CD4-positive, alpha-beta T cell treated with Interleukin-21 for 1 hour (primary cell): ENCODE data around the gene LRIT1.

Source experiments
- DNase-seq: peaks from one replicate; pipeline ENCODE4 v3.0.0-alpha.2; 2020

The LRIT1 gene

DNA sequence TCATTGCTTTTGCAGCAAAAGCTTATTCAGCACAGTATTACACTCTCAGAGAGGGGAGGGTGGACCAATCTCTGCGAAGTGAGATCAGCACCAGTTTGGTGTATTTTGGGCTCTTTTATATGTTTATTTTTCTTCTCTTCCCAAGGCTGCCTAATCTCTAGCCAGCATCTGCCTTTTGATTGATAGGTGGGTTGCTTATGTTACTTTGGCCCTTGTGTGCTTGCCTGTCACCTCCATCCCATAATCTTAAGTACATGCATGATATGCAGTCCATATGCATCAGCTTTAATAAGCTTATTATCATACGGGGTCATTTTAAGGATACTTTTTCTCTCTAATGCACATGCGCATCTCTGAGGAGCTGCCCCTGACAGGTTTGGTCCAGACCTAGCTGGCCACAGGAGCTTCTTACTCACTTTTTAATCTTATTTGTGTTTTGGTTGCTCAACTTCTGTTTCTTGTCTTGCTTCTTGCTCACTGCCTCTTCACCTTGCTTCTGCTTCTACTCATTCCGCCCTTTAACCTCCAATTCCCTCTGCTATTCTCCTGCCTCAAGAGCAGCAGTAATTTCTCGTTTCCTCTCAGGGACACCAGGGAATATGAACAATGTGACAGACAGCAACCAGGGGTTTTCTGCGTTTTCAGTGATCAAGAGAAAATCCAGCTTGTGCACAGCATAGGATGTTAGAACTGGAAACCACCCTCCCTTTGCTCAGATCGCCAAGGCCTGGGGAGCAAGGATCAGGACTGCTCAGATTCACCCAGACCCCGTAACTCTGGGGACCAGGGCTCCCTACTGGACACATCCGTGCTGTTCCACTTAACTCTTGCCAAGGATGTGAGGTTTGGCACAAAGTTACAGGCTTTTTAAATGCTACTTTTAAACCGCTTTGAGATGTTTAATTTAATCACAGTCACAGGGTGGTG is 13.5 kb upstream of the LRIT1 start:
- DNase-seq = no peak

DNA sequence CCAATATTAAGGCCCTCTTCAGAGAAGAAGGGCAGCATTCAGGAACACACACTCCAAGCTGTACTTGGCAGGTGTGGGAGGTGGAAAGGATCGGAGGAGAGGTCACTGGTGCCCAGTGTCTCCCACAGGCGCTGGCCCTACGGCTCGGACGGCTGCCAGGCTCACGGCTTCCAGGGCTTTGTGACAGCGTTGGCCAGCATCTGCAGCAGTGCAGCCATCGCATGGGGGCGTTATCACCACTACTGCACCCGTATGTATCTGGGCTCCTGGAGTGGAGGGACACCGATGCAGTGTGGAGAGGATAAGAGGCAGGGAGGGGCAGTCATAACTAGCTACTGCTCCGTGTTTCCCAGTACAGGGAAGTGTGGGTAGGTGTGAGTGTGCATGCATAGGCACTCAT is 7.4 kb upstream of the LRIT1 start:
- DNase-seq = no peak

DNA sequence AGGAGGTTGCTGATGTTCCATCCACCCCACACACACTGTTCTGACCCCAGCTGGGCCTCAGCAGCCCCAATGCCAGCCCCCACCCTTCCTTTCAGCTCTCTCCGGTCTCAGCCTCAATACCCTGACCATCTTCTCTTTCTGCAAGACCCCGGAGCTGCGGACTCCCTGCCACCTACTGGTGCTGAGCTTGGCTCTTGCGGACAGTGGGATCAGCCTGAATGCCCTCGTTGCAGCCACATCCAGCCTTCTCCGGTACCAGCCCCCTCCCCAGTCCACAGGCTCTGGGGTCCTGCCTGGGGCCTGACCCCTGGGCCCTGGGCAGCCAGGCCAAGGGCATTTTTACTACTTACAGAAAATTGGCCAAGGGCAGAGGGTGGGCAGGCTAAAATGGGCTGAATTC is 6.2 kb upstream of the LRIT1 start:
- no peak for DNase-seq

DNA sequence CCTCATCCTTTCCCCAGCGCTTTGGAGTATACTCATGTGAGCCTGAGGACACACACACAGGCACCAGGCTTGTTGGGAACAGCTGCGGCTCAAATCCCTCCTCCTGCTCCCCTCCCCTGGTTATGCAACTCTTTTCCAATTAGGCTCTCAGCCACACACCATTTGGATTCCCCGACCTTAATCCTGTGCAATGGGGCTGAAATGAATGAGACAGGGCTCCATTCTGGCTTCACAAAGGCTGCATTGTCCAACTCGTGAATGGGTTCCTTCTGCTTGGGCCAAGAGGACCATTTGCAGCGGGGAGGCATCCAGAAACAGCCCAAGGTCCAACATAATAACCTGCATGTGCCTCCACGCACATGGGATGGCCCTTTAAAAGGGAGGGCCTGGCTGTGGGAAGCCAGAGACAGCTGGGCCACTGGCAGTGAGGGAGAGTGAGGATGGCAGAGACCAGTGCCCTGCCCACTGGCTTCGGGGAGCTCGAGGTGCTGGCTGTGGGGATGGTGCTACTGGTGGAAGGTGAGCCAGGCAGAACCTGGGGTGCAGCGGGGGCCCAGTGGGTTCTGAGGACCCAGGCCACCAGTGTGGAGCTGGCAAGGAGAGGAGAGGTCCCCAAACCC is 3.4 kb upstream of the LRIT1 start, which contains the start of gene RGR:
Gene RGR (plus strand): TSS at position 403 of the 620 bp plus-strand sequence. CDS start 38 bp downstream, at position 441.
- no peak for DNase-seq

DNA sequence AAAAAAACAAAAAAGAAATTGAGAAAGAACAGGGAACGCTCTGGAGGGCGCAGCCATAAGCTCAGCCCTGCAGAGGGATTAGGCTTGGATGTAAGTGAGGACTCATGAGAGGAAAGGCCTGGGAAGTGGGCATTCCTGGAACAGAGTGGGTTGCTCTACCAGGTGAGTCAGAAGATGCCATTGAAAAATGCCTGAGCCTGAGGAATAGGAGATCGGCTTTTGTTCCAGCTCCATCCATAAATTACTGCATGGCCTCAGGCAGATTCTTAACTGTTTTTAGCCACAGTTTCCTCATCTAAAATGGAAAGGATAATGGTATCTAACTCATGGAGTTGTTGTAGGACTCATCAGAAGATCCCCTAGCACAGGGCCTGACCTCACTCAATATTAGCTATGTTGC is 2.4 kb upstream of the LRIT1 start:
- no peak for DNase-seq

DNA sequence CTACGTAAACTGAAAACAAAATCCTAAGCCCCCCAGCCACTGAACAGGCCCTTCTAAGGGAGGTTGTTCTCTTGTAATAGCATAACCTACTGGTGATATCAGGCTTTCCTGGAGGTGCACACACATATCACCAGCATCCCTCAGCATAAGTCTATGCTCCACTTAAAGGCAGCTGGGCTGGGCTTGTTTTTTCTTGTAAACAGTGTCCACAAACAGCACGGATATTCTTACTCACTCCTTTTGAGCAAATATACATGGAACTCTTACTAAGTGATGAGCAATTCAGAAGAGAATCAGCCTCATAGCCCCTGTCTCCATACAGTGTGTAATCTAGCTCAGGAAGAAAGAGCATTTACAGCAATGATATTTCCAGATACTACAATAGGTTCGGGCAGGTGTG is 2.4 kb downstream of the LRIT1 start:
- DNase-seq = no peak

DNA sequence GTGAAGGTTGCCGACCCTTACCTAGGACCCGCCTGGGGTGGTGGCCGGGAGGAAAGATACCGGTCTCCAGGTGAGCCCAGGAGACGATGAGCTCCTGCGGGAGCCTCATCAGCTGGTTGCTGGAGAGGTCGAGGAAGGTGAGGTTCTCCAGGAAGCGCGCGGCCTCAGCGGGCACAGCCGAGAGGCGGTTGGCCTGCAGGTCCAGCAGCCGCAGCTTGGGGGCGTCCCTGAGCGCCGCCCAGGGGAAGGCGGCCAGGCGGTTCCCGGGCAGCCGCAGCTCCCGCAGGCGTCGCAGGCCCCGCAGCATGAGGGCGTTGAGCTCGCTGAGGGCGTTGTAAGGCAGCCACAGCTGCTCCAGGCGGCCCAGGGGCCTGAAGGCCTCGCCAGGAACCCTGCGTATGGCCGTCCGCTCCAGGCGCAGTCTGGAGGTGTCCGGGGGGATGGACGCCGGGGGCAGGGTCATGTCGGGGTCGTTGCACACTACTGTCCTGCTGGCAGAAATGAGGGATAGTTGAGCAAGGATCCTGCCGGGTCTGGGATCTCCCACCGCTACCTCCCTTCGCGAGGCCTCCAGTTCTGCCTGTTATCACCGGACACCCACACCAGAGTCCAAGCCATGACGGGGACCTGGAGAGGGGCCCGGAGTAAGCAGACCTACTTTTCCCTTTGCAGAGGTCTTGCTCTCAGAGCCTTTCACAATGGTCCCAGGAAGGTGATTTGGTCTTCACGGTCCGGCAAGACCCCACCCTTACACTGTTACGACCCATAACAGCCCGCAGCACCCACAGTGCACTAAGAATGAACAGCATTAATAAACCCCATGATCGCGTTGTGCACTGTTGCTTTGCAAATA is 3.9 kb downstream of the LRIT1 start:
- DNase-seq = no peak

DNA sequence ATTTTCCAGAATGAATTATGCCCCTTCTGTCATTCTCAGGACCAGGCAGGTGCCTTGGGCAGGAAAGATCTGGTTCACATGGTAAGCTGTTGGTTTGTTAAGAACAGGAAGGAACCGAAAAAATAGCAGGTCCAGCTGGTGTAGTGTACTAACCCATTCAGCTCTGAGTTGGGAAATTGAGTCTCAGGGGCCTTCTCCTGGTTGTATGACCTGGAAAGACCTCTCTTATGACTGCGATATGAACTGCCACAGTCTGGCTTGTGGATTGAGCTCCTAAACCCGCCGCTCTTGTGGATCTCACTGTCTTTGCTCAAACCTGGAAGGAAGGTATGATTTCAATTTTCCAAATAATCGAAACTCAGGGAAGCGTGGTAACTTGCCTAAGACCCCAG is 4.5 kb downstream of the LRIT1 start:
- DNase-seq = no peak

DNA sequence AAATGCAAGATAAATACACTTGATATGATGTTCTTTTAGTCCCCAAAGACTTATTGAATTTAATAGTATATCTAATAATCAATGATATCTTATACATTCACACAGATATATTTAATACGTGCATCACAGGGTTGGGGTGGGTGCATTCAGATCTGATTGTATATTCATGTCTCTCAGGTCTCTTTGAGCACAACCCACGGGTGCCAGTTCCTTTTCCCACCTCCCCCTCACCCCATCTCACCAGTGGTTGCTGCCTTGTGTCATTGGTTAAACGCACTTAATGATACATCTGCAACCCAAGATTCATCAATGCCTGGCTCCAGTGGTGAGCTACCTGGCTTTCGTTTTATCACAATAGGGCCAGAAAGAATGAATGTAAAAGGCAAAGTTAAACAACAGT is 6.2 kb downstream of the LRIT1 start:
- DNase-seq = no peak

DNA sequence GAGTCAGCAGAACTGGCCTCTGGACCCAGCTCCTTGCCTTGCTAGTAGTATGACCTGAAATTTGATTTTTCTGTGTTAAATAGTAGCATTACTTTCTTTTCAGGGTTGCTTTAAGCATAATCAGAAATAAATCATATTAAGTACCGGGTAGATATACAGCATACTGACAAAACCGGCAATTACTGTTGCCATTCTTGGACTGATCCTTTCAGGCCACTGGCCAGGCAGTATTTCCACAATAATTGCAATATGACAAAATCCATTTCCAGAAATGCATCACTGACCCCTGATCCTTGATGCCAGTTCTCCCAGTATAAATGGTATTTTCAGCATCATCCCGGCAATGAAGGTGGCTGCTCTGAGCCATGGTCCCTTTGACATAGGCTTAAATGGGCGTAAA is 6.9 kb downstream of the LRIT1 start:
- no peak for DNase-seq

DNA sequence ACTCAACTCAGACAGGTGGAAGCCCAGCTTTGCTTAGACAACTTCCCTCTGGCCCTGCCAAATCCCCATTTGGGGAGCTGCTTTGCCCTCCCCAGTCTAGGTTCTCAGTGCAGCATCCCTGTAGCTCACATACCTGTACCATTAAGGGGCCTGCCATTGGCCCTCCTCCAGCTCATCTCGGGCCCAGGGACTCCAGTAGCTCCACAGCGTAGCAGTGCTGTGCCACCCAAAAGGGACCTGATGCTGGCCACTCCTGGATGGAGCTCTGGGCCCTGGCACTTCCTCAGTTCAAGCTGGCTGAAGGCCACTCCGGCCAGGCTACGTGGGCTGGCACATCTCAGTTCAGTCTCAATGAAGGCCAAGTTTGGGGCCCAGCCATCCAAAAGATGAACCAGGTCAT is 7.4 kb downstream of the LRIT1 start:
- DNase-seq = no peak

DNA sequence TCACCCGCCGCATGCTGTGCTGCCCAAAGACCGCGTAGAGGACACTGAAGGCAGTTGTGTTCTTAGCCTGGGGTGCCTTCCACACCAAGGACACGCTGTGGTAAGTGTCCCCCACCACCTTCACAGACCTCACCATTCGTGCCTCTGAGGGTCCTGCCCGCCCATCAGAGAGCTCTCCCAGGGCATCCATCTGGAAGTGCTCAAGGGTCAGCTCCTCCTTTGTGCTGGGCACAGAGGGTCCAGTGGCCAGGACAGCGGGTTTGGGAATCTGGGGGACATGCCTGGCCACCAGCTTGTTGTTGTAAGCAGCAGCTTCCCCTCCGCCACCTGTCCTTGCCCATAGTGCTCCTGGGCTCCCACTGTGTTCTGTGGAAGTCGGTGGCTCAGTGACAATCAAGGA is 9.0 kb downstream of the LRIT1 start:
- no peak for DNase-seq

DNA sequence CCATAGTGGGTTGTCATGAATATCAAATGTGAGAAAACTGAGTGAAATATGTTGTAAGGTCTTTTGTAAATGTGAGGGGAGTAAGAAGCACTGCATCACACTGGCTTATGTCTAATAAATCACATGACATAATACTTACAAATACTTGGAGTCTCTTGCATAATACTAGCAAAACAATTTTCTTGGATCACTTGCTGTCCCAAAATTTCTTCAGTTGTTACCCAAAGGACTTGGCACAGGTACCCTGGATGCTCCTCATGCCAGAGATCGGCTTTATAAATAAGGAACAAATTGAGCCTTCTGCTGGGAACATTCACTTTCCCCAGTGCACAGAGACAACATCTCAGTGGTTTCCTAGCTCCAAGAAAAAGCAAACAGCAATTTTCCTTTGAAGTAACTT is 11.0 kb downstream of the LRIT1 start:
- no peak for DNase-seq

DNA sequence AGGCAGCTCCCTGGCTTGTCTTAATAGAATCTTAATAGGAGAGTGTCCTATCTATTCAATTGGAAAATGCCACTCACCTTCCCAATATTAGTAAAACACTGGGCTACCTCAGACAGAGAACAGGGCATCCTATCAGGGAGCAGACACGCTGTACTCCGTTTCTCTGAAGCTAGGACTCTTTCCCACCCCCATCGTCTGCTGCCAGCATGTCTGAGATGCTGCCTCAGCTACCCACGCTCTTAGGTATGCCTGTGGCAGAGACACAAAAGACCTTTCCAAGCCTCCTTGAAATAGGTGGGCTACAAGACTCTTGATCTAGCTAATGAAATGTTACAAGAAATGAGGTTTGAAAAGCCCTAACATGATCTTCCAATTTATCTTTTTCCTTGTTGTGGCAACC is 13.5 kb downstream of the LRIT1 start:
- DNase-seq = no peak

DNA sequence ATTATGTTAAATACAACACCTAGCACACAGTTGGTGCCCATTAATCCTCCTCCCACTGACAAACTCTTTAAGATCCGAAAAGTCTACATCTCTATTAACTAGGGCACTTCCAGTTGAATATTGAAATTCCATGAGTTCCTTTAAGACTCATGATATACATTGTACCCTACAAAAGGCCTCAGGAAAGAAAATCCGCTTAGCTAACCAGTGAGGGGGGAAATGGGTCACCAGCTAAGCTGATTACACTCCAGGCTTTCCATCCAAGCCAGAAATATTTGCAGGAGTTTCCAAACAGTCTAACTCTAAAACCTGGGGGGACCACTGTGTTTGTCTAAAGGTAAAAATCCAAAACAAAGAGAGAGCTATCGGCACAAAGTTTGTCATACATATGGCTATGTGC is 14.7 kb downstream of the LRIT1 start:
- DNase-seq = no peak

DNA sequence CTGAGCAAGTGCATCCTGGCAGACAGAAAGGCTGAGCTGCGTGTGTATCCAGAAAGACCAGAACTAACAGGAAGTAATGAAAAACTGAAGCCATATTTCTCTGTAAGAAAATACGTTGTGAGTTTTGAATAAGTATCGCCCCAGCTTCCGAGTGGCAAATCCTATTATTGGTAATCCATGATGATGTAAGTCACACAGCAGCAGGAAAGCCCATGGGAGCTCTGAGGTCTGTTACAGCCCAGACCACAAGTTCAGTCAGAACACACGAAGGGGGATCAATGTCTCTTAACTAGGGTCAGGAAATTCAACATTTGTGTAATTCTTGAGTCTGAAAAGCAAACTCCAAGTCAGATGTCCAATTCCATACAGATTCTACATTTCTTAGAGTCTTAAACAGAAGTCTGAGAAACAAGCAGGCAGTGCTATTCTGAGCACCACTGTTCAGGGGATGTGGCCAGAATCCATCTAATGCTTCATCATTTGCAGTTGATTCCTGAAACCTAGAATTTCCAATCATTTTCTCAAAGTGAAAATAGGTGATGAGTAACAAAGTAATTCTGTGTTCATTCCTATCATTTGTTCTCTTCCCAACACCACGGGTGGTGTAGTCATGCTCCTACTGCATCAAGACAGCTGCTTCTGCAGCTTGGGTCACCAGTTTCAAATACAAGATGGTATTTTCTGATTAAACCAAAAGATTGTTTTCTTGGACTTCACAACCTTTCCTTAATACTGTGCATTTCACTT is 15.7 kb downstream of the LRIT1 start, which contains the start of gene LRIT2:
Gene LRIT2 (minus strand): TSS at position 118 of the 747 bp plus-strand sequence. CDS start 24 bp downstream, at position 94.
- DNase-seq = no peak

DNA sequence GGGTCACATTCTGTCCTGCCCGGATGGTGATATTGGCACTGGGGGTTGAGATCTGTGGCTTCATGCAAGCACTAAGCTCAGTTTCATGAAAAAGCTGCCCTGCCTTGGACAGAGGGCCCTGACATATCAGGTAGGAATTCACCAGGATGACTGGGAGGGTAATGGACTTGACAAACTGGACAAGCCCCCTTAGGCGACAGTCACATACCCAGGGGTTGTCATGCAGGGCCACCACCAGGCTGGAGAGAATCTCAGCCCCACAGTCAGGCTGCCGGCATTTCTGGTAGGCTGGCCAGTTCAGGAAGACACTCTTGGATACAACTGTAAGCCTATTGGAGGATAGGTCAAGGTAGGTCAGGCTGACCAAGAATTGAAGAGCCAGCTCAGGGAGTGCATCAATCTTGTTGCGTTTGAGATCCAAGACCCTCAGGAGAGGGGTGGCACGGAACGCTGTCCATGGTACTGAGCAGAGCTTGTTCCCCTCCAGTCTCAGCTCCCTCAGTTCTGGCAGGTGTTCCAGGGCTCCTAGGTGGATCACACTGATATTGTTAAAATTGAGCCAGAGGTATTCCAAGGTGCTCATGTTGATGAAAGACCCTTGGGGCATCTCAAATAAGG is 16.8 kb downstream of the LRIT1 start:
- no peak for DNase-seq

DNA sequence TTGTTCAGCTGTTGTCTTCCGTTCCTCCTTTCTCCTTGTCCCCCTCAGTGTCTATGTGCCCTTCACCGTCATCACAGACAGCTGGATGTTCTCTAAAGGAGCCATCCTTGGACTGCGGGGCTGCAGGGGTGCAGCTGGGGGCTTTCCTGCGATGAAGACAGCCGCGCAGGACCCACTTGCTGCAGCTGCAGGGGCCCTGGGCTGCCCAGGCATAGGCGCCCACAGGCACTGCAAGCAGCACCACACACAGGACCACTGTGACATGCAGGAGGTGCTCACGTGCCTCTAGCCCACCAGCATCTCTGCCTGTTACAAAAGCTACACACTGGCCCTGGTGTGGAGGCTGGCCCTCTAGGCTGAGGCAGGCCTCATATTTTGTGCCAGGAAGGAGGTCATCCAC is 19.4 kb downstream of the LRIT1 start:
- DNase-seq = no peak

DNA sequence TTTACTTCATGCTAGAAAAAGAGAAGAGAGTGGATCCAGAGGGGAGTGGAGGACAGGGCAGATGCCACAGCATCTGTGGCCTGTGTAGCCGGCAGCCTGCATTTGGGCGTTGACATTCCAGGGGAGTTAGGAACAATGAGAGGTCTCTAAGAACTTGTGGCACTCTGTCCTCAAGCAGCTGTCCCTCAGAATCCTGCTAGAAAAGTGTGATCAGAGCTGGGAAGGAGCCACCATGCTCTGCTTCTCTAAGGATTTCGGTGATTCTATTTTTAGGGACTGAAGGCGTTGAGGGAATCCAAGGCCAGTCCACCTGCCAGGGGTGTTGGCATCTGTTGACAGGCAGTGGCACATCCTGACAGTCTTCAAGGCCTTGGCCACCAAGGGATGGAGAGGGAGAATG is 23.6 kb downstream of the LRIT1 start:
- no peak for DNase-seq

DNA sequence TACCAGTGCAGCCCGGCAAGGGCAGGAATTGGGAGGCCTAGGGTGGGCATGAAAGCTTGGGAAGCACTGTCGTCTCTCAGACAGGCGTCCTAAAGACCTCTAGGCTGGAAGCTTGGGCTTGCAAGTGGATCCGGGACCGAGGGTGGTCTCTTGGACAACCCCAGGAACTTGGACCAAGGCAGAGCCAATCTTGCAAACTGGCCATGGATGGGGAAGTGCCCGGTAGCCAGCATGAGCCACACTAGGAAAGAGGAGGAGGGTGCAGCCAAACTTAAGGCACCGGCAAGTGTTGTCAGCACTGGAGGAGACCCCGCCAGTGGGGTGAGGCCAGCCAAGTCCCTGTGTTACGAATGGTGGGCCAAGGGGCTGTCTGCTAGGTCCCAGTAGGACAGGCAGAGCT is 24.5 kb downstream of the LRIT1 start:
- no peak for DNase-seq

DNA sequence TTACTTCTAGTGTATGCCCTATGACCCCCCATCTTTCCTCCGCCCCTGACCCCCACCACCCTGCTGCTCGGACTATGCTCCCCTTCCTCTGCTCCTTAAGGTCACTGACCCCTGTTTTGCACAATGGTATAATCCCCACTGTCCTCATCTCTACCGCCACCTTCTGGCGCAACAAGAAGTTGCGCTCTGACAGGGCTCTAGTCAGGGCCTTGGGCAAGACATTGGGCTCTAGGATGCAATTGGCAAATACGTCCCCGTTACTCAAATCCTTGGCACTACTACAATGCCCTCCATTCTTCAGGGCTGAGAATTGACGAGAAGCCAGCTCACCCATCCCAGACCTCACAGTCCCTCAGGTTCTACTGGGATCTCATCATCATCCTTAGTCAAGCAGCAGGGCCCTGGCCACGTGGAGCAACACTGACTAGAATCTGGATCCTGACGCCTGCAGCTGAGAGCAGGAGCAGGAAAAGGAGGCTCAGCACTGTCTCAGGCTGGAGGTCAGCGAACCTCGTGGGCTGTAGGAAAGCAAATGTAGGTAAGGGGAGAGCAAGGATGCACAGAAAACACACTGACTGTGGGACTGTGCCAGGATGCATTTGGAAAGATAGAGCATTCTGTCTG is 26.6 kb downstream of the LRIT1 start:
- DNase-seq = peak; percentile 41
